Calu3 (cell line): ENCODE measurements around the gene RAB3C. TPM values are rescaled to one million over a fixed set of nuclear protein-coding genes. Genes with fewer than 3 reads are reported as not detected.

Source experiments
- BruUV-seq: library from RNA; stranded (reverse); fragments of 400-500 nt; replicated peaks from 2 replicates; lab custom pipeline; 2021; lab: Mats Ljungman, UMichigan
- CTCF ChIA-PET: fragments of 300-600 bp; sonication (Branson Sonifier 250); formaldehyde crosslinking; loops from one replicate; lab custom pipeline; 2022; ENCODE audit warnings: antibody characterized with exemption; lab: Charles Lee
- DNase-seq: peaks from one replicate; pipeline ENCODE4 v3.0.0; 2022
- H3K27ac Mint-ChIP-seq: one replicate; pipeline ENCODE4 v1.8.0; 2022; ENCODE audit warnings: mixed read lengths; ENCODE audit not compliant: unreplicated experiment
- H3K27me3 Mint-ChIP-seq: one replicate; pipeline ENCODE4 v1.8.0; 2022; ENCODE audit warnings: mixed read lengths; ENCODE audit not compliant: unreplicated experiment
- H3K36me3 Mint-ChIP-seq: one replicate; pipeline ENCODE4 v1.8.0; 2022; ENCODE audit warnings: mild to moderate bottlenecking, moderate library complexity, mixed read lengths; ENCODE audit not compliant: insufficient read depth, unreplicated experiment
- H3K4me1 Mint-ChIP-seq: one replicate; pipeline ENCODE4 v1.8.0; 2022; ENCODE audit warnings: mild to moderate bottlenecking, low read depth, mixed read lengths; ENCODE audit not compliant: unreplicated experiment
- H3K4me3 Mint-ChIP-seq: one replicate; pipeline ENCODE4 v1.8.0; 2022; ENCODE audit warnings: mild to moderate bottlenecking, low read depth, moderate library complexity, mixed read lengths; ENCODE audit not compliant: unreplicated experiment
- H3K9me3 Mint-ChIP-seq: one replicate; pipeline ENCODE4 v1.8.0; 2022; ENCODE audit warnings: low read depth, mixed read lengths; ENCODE audit not compliant: unreplicated experiment
- intact Hi-C: fragments of 100-400 bp; cut with micrococcal nuclease; formaldehyde crosslinking; loops from one replicate; pipeline ENCODE4 v1.10.0; 2022; ENCODE audit not compliant: unreplicated experiment
- total RNA-seq: library from RNA; stranded (reverse); gene quantifications from 2 replicates; pipeline ENCODE4 v1.2.3, GENCODE V29; 2022
- TF ChIP-seq, protein P1 (sequence below): fragments of 200-600 bp; IDR thresholded peaks from one replicate; pipeline ENCODE4 v1.8.0; 2022; ENCODE audit warnings: antibody characterized with exemption; ENCODE audit not compliant: unreplicated experiment

Gene RAB3C
- total RNA-seq, 1 experiment from 2014 or later = not detected

- TF ChIP-seq, protein P1, sequence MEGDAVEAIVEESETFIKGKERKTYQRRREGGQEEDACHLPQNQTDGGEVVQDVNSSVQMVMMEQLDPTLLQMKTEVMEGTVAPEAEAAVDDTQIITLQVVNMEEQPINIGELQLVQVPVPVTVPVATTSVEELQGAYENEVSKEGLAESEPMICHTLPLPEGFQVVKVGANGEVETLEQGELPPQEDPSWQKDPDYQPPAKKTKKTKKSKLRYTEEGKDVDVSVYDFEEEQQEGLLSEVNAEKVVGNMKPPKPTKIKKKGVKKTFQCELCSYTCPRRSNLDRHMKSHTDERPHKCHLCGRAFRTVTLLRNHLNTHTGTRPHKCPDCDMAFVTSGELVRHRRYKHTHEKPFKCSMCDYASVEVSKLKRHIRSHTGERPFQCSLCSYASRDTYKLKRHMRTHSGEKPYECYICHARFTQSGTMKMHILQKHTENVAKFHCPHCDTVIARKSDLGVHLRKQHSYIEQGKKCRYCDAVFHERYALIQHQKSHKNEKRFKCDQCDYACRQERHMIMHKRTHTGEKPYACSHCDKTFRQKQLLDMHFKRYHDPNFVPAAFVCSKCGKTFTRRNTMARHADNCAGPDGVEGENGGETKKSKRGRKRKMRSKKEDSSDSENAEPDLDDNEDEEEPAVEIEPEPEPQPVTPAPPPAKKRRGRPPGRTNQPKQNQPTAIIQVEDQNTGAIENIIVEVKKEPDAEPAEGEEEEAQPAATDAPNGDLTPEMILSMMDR = no peak
- H3K27ac Mint-ChIP-seq = no peak overlapping the region
- no peak for DNase-seq
- peaks cover 8% of the 10 kb centered on the region for H3K4me1 Mint-ChIP-seq
- no peak overlapping the region for H3K4me3 Mint-ChIP-seq
- H3K9me3 Mint-ChIP-seq = no peaks in the 10 kb centered on the region
- intact Hi-C loops = no loop called here
- H3K27me3 Mint-ChIP-seq = no peaks in the 10 kb centered on the region
- H3K36me3 Mint-ChIP-seq = no peaks in the 10 kb centered on the region
- no TSS peak for BruUV-seq
- CTCF ChIA-PET = no interaction called here
These were observed 178.5 kb downstream of the RAB3C start for GRCh38 chr5:58761407-58761806.

- Mint-ChIP-seq H3K27ac (no peak overlapping the region), H3K27me3 (no peaks in the 10 kb centered on the region), H3K4me1 (peaks cover 8% of the 10 kb centered on the region), H3K4me3 (no peak overlapping the region), H3K9me3 (no peaks in the 10 kb centered on the region), H3K36me3 (no peaks in the 10 kb centered on the region)
- CTCF ChIA-PET = no interaction called here
- no peak for DNase-seq
- TF ChIP-seq, protein P1 = no peak
- intact Hi-C loops = no loop called here
- no TSS peak for BruUV-seq
These were observed 180.5 kb downstream of the RAB3C start for GRCh38 chr5:58763390-58763789.

DNA sequence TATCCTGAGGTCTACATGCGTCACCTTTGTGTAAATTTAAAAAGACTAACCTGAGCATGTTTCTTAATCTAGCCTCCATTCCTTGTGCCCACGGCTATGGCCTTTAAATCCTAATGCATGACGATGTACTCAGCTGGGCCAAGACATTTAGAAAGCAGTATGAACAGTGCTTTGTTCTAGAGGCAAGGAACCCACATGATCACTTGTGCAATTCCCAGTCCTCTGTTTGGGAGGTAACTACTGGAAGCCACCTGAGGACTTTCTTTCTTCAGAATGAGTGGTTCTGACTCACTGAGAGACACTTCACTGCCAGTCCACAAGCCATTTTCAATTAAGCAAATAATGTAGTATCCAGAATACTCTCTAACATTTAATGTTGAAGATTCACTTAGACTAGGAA, 181.3 kb downstream of the RAB3C start:
- Mint-ChIP-seq H3K27me3 (no peaks in the 10 kb centered on the region), H3K36me3 (no peaks in the 10 kb centered on the region), H3K4me1 (peaks cover 8% of the 10 kb centered on the region), H3K9me3 (no peaks in the 10 kb centered on the region), H3K27ac (no peak overlapping the region), H3K4me3 (no peak overlapping the region)
- CTCF ChIA-PET = no interaction called here
- intact Hi-C loops = no loop called here
- DNase-seq = no peak
- no TSS peak for BruUV-seq
- TF ChIP-seq, protein P1 = no peak

GRCh38 chr5:58765058-58765457, 182.2 kb downstream of the RAB3C start:
- no peak for DNase-seq
- H3K4me1 Mint-ChIP-seq = no peaks in the 10 kb centered on the region
- intact Hi-C loops = no loop called here
- TF ChIP-seq, protein P1 = no peak
- no TSS peak for BruUV-seq
- CTCF ChIA-PET = no interaction called here
- no peaks in the 10 kb centered on the region for H3K27me3 Mint-ChIP-seq
- no peaks in the 10 kb centered on the region for H3K36me3 Mint-ChIP-seq
- no peak overlapping the region for H3K27ac Mint-ChIP-seq
- no peaks in the 10 kb centered on the region for H3K9me3 Mint-ChIP-seq
- H3K4me3 Mint-ChIP-seq = no peak overlapping the region
